ENCODE results near the gene GSK3B. TPM values are rescaled to one million over a fixed set of nuclear protein-coding genes. Genes with fewer than 3 reads are reported as not detected.

The GSK3B gene
- polyA plus RNA-seq (ENCODE audit: insufficient read length): 49.9 TPM
- long read RNA-seq, donor 1, full-length matches to known transcripts: 4 of 9 reads
- long read RNA-seq, donor 1, partial matches to known transcripts: 5 of 9 reads
- long read RNA-seq, donor 1, other reads (novel, unspliced or antisense): 0 of 9 reads
- long read RNA-seq, donor 2, full-length matches to known transcripts: 5 of 5 reads
- long read RNA-seq, donor 2, partial matches to known transcripts: 0 of 5 reads
- long read RNA-seq, donor 2, other reads (novel, unspliced or antisense): 0 of 5 reads
- long read RNA-seq, donor 3, full-length matches to known transcripts: 4 of 4 reads
- long read RNA-seq, donor 3, partial matches to known transcripts: 0 of 4 reads
- long read RNA-seq, donor 3, other reads (novel, unspliced or antisense): 0 of 4 reads
- long read RNA-seq, donor 4: 0 reads
- long read RNA-seq, donor 5, full-length matches to known transcripts: 3 of 3 reads
- long read RNA-seq, donor 5, partial matches to known transcripts: 0 of 3 reads
- long read RNA-seq, donor 5, other reads (novel, unspliced or antisense): 0 of 3 reads
- long read RNA-seq, donor 6, full-length matches to known transcripts: 2 of 2 reads
- long read RNA-seq, donor 6, partial matches to known transcripts: 0 of 2 reads
- long read RNA-seq, donor 6, other reads (novel, unspliced or antisense): 0 of 2 reads
- long read RNA-seq, donor 7, full-length matches to known transcripts: 8 of 8 reads
- long read RNA-seq, donor 7, partial matches to known transcripts: 0 of 8 reads
- long read RNA-seq, donor 7, other reads (novel, unspliced or antisense): 0 of 8 reads
- long read RNA-seq, donor 8, full-length matches to known transcripts: 6 of 6 reads
- long read RNA-seq, donor 8, partial matches to known transcripts: 0 of 6 reads
- long read RNA-seq, donor 8, other reads (novel, unspliced or antisense): 0 of 6 reads

DNA sequence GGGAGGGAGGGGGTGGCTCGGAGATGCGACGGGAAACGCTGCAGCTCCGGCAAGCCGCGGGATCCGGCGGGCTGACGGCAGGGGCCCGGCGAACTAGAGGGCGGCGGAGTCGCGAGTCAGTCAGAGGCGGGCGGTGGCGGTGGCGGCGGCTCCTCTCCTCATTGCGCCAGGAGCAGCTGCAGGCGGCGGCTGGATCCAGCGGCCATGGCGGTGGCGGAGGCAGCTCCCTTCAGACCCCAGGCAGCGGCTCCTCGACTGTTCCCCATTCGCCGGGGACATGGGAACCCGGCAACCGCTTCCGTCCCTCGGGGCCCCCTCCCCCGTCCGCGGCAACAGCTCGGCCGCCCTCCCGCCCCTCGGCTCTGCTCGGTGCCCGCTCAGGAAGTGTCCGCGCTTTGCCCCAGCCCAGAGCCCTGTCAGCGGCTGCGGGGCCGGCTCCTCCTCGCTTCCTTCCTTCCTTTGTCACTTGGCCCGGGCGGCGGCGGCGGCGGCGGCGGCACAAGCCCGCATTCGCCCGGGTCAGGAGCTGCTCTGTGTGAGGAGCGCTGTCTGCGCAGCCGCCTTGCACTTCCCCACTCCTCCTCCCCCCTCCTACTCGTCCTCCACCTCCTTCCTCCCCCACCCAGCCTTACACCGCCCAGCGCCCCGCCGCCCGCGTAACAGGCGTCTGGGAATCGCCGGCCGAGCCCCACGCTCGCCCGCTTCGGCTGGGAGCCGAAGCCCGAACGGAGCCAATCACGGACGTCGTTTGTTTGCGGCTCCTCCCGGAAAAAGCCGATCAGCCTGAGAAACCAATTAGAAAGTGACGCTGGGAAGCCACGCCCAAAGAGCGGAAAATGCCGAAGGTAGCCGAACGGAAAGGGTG is at the start of gene GSK3B:
TSS of gene GSK3B (minus strand) at position 537 of the 865 bp plus-strand sequence. CDS start 1,013 bp downstream, outside the sequence.
- DNase-seq: no peak

DNA sequence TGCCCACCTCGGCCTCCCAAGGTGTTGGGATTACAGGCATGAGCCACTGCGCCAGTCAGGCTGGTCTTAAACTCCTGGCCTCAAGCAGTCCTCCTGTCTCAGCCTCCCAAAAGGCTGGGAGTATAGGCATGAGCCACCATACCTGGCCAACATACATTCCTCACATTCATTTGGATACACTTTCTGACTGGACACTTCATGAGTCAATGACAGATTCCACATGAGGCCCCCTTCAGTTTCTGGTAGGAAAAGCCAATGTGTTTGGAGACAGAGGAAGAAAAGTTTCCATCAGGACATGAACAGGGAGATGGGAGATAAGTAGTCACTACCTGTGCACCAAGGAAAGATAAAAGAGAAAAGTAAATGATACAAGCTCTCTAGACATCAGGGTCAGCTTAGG is 49.4 kb upstream of the GSK3B start:
- no peak for DNase-seq

DNA sequence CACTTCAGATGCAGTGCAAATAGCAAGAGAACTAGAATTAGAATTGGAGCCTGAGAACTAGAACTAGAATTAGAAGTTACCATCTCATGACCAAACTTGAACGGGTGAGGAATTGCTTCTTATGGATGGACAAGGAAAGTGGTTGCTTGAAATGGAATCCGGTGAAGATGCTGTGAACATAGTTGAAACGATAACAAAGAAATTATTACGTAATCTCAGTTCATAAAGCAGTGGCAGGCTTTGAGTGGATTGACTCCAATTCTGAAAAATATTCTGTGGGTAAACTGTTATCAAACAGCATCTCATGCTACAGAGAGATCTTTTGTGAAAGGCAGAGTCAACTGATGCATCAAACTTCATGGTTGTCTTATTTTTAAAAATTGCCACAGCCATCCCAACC is 48.0 kb upstream of the GSK3B start:
- no peak for DNase-seq

DNA sequence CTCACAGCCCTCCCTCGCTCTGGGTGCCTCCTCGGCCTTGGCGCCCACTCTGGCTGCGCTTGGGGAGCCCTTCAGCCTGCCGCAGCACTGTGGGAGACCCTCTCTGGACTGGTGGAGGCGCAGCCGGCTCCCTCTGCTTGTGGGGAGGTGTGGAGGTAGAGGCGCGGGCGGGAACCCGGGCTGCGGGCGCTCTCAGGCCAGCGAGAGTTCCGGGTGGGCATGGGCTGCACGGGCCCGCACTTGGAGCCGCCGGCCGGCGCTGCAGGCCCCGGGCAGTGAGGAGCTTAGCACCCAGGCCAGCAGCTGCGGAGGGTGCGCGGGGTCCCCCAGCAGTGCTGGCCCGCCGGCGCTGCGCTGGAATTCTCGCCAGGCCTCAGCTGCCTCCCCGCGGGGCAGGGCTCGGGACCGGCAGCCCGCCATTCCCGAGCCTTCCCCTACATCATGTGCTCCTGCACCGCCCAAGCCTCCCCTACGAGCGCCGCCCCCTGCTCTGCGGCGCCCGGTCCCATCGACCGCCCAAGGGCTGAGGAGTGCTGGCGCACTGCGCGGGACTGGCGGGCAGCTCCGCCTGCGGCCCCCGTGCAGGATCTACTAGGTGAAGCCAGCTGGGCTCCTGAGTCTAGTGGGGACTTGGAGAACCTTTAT is 46.0 kb upstream of the GSK3B start:
- DNase-seq: no peak

DNA sequence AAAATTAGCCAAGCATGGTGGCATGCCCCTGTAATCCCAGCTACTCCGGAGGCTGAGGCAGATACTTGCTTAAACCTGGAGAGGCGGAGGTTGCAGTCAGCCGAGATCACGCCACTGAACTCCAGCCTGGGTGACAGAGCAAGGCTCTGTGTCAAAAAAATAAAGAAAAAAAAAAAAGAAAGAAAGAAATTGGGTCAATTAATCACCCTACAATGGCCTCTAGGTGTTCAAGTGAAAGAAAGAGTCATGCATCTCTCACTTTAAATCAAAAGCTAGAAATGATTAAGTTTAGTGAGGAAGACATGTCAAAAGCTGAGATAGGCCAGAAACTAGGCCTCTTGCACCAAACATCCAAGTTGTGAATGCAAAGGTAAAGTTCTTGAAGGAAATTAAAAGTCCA is 44.9 kb upstream of the GSK3B start:
- DNase-seq: no peak

DNA sequence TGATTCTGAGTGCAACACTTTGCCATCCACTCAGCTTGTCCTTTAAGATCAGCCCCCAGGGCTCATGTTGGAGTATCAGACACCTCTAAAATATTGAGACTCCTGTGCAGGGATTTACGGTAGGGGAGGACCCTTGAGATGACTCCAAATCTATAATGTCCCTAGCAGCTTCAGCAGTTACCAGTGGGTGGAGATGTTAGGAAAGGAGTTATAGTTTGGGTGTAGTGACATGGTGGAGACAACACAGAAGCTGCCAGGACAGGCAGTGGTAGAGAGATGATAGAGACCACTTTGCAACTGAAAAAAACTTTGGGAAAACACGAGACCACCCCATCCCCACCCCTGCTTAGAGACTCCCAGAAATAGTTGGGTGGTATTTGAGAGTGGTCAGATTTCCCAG is 43.3 kb upstream of the GSK3B start:
- no peak for DNase-seq

DNA sequence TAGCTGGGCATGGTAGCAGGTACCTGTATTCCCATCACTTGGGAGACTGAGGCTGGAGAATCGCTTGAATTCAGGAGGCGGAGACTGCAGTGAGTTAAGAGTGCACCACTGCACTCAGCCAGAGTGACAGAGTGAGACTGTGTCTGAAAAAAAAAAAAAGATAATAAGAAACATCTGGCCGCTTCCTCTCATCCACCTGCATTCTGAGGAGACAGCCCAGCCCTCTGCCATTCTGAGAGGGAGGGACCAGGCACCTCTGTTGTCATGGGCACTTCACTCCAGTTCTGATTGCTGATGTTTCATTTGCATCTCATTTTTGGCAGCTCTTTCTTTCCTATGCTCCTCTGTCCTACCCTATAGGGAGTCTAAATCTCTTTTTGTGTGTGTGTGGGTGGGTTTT is 36.4 kb upstream of the GSK3B start:
- DNase-seq: no peak

DNA sequence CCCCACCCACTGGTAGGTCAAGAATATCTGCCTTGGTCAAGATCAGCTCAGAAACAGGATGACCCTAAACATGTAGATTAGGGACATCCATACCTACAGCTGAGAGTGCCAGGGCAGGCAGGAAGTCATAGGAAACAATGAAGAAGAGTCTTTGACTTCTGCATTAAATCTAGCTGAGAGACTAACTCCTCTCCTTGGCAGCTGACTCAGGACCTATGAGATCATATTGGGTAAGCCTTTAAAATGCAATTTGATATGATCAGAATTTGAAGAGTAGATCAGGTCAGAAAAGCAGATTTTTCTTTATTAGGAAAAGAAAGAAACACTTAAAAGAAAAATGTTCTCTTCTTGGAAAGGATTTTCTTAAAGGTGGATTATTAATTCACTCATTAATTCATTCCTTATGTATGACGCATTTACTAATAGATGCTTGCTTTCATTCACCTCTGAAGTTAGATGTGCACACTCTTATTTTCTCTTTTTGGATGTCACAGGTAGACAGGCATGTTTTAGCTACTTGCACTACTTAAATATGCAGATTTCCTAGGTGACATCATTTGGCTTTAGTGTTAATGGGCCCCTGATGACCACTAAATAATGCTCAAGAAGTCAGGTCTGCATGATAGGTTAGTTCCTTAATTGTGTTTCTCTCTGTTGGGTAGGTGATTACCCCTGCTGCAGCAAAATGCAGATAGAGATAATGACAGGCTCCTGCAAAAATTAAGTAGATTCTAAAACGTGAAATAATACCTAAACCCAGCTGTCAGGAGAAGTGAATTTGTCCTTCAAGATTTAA is 35.7 kb upstream of the GSK3B start:
- no peak for DNase-seq

DNA sequence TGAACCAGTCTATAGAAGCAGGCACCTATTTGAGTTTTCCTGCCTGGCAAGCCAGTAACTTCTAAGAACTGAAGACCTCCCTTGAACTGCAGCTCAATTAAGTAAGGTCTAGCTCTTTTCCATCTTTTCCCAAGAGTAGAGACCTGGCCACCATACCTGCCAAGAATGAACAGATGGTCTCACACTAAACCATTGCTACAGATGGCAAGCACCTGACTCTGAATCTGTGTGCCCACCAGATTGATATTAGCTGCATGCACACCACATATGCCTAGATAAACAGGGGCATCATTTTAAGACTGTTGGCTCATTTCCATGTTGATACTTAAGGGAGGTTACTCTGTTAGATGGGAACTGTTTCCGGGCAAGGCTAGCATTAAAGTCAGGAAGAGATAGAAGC is 34.8 kb upstream of the GSK3B start:
- DNase-seq: no peak

DNA sequence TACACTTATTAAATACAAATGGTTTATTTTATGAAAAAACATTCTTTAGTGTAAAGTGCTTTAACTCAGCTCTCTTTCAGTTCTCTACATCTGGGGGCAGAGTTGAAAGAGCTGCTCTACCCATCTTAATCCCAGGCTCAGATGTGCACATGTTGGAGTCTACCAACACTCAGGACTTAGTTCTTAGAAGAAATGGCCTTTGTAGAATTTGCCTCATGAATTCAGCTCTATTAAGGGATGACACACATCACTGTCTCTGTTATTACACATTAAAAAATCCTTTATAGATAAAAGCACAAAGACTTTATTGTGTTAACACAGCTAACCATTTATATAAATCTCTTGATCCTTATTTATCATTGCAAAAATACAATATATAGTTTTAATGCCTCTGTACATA is 31.7 kb upstream of the GSK3B start:
- DNase-seq: no peak

DNA sequence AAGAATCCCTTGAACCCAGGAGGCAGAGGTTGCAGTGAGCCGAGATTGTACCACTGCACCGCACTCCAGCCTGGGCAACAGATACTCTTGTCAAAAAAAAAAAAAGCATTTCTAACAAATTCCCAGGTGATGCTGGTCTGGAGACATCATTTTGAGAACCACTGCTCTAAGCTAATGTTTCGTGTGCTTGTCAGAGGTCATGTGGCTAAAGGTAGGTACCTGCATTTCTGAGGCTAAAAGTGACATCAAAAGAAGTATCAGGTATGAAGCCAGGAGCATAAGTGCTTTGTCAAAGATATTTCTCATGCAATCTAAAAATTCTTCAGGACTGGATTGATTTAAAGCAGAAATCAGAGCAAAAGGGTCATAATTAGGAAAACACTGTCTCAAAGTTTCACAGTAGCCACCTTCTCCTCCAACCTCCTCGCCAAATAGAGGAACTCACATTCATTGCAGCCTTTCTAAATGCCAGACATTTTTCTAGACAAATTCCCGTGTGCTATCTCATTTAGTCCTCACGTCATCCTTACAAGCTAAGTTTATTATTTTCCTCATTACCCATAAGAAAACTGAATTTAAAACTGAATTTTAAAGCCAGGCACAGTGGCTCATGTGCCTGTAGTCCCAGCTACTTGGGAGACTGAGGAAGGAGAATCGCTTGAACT is 25.7 kb upstream of the GSK3B start:
- no peak for DNase-seq

DNA sequence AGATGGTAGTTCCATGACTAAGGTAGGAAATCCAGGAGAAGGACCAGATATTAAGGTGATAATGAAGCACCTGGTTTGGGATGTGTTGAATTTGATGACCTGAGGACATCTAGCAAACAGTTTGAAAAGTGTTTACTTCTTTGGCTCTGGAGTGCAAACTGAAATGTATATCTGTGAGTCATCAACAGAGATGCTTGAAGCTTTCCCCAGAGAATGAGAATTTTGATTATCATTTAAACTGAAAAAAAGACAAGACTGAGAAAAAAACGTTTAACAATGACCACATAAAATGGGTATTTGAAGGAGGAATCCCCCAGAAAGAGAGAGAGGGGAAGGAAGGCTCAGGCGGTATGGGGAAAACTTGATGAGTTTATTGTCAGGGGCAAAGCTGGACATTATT is 20.7 kb upstream of the GSK3B start:
- DNase-seq: no peak

DNA sequence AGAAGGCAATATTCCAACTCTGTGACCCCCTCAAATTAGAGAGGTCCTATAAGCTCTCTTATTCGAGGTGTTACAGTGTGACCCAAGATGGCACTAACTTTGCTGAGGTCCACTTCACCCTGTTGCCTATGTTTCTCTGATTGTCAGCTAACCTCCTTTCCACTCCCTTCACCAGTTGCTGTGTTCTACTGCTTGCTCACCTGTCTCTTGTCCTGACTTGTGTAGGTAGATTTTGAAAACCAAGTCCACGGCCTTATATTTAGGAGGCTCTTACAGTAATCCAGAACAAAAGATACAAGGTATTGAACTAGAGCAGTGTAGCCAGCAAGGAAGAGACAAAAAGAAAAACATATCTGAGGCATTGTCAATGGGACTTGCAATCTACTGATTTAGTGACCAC is 20.1 kb upstream of the GSK3B start:
- DNase-seq: no peak

DNA sequence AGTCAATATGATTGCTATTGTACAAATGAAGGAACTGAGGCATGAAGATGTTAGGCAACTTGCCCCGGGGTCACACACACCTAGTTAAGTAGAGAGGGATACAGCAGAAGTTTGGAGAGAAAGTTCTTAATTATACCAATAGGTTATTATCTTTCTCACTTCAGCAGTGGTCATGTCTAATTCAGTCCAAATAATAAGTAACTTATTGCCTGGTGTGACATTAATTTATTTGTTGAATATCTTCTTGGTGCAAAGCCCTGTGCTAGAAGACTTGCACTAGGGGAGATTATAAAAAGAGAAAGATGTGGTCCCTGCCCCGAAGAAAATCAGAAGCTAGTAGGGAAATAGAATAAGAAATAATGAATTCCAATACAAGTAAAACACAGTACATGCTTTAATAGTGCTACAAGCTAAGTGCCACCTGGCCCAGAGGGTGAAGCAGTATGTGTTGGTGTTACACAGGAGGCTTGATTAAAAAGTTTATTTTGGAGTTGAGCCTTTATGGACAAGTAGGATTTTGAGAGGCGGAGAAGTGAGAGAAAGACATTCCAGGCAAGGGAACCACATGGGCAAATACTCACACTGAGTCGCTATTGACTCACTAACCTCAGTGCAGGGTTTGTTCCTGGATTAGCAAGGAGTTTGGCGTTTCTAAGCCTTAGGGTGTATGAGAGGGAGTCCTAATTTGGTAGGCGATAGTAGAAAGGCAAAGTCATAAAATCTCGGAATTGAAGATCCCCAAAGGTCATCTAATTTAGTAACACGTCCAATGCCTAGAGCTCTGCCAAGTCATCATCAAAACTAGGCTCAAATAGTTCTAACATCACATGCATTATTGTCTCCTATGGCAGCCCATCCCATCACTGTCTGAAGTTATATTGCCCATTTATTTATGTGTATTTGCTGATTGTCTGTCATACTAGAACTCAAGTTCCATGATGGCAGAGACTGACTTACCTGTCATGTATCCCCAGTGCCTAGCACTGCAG is 19.2 kb upstream of the GSK3B start:
- no peak for DNase-seq

DNA sequence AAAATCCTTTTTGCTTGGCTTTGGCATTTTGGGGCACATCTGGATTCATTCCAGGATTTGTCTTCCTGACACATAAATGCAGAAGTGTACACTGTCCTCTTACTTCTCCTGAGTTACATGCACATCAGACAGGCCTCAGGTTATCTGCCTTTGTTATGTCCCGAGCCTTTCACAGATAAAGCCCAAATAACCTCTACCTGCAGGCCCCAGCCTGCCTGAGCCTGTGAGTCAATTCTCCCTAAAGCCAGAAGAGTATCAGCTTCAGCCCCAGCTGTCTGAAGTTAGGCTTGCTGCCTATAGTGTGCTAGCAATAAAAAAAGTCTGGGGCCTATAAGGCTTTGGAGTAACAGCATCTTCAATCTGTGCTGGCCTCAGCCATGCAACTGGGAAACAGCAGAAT is 17.7 kb upstream of the GSK3B start:
- DNase-seq: no peak

DNA sequence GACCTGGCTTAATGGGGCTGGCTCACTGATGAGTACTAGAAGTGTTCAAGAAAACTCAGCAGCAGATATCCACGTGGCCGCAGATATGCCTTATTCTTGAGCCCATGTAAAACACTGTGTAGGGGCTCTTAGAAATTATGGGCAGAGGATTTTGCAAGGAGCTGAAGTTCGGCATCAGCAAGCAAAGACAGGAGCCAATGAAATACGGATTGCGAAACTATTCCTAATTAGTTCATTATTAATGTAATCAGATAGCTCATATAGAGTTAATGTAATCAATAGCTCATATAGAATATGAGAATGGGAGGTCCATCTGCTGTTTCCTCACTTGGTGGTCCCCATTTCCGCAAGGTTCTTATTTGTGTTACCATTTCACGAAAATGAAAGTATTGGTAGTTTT is 9.0 kb upstream of the GSK3B start:
- DNase-seq: no peak

DNA sequence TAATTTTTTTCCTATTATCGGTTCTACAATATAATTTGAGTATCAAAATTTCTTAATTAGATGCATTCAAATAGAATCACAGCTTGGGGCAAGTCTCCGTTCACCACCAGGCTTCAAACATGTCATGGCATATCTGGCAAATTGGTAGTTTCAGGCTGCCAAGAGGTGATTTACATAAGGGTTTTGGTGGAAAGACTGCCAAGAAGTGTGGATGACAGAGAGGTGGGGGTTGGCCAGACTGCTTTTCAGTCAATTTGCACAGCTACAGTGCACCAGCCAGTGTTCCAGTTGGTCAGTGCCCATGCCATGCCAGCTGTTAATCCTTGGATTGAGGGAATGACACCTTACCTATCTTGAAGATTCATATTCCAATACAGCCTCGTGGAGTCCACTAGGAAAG is 8.4 kb upstream of the GSK3B start:
- no peak for DNase-seq

DNA sequence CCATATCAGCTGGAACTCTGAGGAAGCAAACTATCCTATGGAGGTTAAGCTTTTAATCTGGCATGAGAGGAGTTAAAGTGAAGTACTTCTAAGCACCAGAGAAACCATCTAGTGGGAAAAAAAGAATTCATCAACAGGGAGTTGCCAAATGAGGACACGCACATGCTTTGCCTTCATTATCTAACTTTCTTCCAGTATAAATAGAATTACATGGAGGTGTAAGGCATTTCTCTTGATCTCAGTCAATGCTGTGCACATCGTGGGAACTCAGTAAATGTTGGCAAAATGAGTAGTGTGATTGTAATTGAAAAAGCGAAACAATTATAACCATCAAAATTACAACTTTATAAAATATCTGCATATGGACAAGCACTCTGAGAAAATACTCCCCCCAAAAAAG is 8.0 kb upstream of the GSK3B start:
- no peak for DNase-seq

DNA sequence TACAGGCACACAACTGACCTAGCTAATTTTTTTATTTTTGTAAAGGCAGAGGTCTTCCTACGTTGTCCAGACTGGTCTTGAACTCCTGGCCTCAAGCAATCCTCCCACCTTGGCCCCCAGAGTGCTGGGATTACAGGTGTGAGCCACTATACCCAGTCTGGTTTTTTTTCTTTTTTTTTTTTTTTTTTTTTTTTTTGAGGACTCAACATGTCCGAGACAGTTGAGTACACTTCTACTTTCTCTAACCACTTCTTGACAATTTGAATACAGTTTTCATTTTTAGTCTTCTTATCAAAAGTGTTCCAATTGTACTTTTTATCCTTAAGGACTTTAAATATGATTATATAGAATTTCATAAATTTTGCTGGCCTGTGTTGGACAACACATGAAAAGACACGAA is 7.4 kb upstream of the GSK3B start:
- DNase-seq: no peak
